WTC11 (cell line): ENCODE measurements around the gene ENTPD6. TPM values are rescaled to one million over a fixed set of nuclear protein-coding genes. Genes with fewer than 3 reads are reported as not detected.

Experiments used
- ATAC-seq: fragments of 200-7000 bp; cut with Tn5 transposase; 2 replicates; pipeline ENCODE4 v1.10.0; 2021; ENCODE audit warnings: mild to moderate bottlenecking, moderate library complexity
- CTCF ChIA-PET: fragments of 300-600 bp; sonication (Branson Sonifier 250); formaldehyde crosslinking; loops from one replicate; lab custom pipeline; 2021; ENCODE audit warnings: antibody characterized with exemption; lab: Charles Lee
- POLR2A ChIA-PET: fragments of 350-600 bp; sonication (Branson Sonifier 250); formaldehyde crosslinking; loops from one replicate; lab custom pipeline; 2021; ENCODE audit warnings: antibody characterized with exemption; lab: Charles Lee
- DNase-seq: peaks from one replicate; pipeline ENCODE4 v3.0.0; 2021; ENCODE audit warnings: low spot score
- H3K27ac Mint-ChIP-seq: 2 replicates; pipeline ENCODE4 v1.8.0; 2021; ENCODE audit warnings: mixed read lengths
- H3K27me3 Mint-ChIP-seq: 2 replicates; pipeline ENCODE4 v1.8.0; 2021; ENCODE audit warnings: low read depth, mild to moderate bottlenecking, moderate library complexity, mixed read lengths
- H3K36me3 Mint-ChIP-seq: 2 replicates; pipeline ENCODE4 v1.8.0; 2021; ENCODE audit warnings: mixed read lengths
- H3K4me1 Mint-ChIP-seq: 2 replicates; pipeline ENCODE4 v1.8.0; 2022; ENCODE audit warnings: mixed read lengths
- H3K4me3 Mint-ChIP-seq: 2 replicates; pipeline ENCODE4 v1.8.0; 2021; ENCODE audit warnings: mild to moderate bottlenecking, moderate library complexity, mixed read lengths
- H3K9me3 Mint-ChIP-seq: 2 replicates; pipeline ENCODE4 v1.8.0; 2021; ENCODE audit warnings: mixed read lengths
- AR ChIP-seq: fragments of 250-450 bp; sonication (Bioruptor Pico); IDR thresholded peaks from 2 replicates; pipeline ENCODE4 v1.9.0; 2021; ENCODE audit warnings: mild to moderate bottlenecking
- E2F1 ChIP-seq: sonication (generic); formaldehyde crosslinking; IDR thresholded peaks from 2 replicates; pipeline ENCODE4 v1.8.0; 2022; ENCODE audit warnings: mild to moderate bottlenecking, missing genetic modification reagents
- E2F5 ChIP-seq: sonication (generic); formaldehyde crosslinking; IDR thresholded peaks from 2 replicates; pipeline ENCODE4 v1.8.1; 2022; ENCODE audit warnings: mild to moderate bottlenecking, moderate library complexity, missing genetic modification reagents
- EMX1 ChIP-seq: fragments of 250-450 bp; sonication (Bioruptor Pico); IDR thresholded peaks from 2 replicates; pipeline ENCODE4 v1.8.0; 2021; ENCODE audit warnings: mild to moderate bottlenecking
- FOXP4 ChIP-seq: sonication (generic); formaldehyde crosslinking; IDR thresholded peaks from 2 replicates; pipeline ENCODE4 v1.8.0; 2022; ENCODE audit warnings: mild to moderate bottlenecking, missing genetic modification reagents
- IRF2 ChIP-seq: sonication (generic); formaldehyde crosslinking; IDR thresholded peaks from 2 replicates; pipeline ENCODE4 v1.8.0; 2022; ENCODE audit warnings: low read depth, missing genetic modification reagents, borderline replicate concordance
- JAZF1 ChIP-seq: fragments of 250-450 bp; sonication (Bioruptor Pico); IDR thresholded peaks from 2 replicates; pipeline ENCODE4 v1.9.0; 2021; ENCODE audit warnings: moderate library complexity, mild to moderate bottlenecking, inconsistent platforms
- MAX ChIP-seq: sonication (generic); formaldehyde crosslinking; IDR thresholded peaks from 2 replicates; pipeline ENCODE4 v1.8.0; 2022; ENCODE audit warnings: mild to moderate bottlenecking, missing genetic modification reagents
- MLX ChIP-seq: sonication (generic); formaldehyde crosslinking; IDR thresholded peaks from 2 replicates; pipeline ENCODE4 v1.8.1; 2023; ENCODE audit warnings: mild to moderate bottlenecking, missing genetic modification reagents, moderate library complexity
- OVOL2 ChIP-seq: fragments of 250-450 bp; sonication (Bioruptor Pico); IDR thresholded peaks from 2 replicates; pipeline ENCODE4 v1.9.0; 2021; ENCODE audit warnings: mild to moderate bottlenecking, borderline replicate concordance
- PREB ChIP-seq: sonication (generic); formaldehyde crosslinking; IDR thresholded peaks from 2 replicates; pipeline ENCODE4 v1.8.1; 2022; ENCODE audit warnings: mild to moderate bottlenecking, missing genetic modification reagents, moderate library complexity, borderline replicate concordance
- PRRX2 ChIP-seq: fragments of 250-450 bp; sonication (Bioruptor Pico); IDR thresholded peaks from 2 replicates; pipeline ENCODE4 v1.8.0; 2021; ENCODE audit warnings: mild to moderate bottlenecking
- SMAD4 ChIP-seq: sonication (generic); formaldehyde crosslinking; IDR thresholded peaks from 2 replicates; pipeline ENCODE4 v1.8.0; 2022; ENCODE audit warnings: mild to moderate bottlenecking, missing genetic modification reagents
- TEAD1 ChIP-seq: sonication (generic); formaldehyde crosslinking; IDR thresholded peaks from 2 replicates; pipeline ENCODE4 v1.8.0; 2022; ENCODE audit warnings: mild to moderate bottlenecking, missing genetic modification reagents
- TEAD4 ChIP-seq: sonication (generic); formaldehyde crosslinking; IDR thresholded peaks from 2 replicates; pipeline ENCODE4 v1.8.0; 2022; ENCODE audit warnings: mild to moderate bottlenecking, missing genetic modification reagents
- USF2 ChIP-seq: sonication (generic); formaldehyde crosslinking; IDR thresholded peaks from 2 replicates; pipeline ENCODE4 v1.8.1; 2023; ENCODE audit warnings: mild to moderate bottlenecking, missing genetic modification reagents, moderate library complexity
- ZNF219 ChIP-seq: sonication (generic); formaldehyde crosslinking; IDR thresholded peaks from 2 replicates; pipeline ENCODE4 v1.8.0; 2023; ENCODE audit warnings: missing genetic modification reagents, mild to moderate bottlenecking, borderline replicate concordance
- ZNF232 ChIP-seq: sonication (generic); formaldehyde crosslinking; IDR thresholded peaks from 2 replicates; pipeline ENCODE4 v1.8.0; 2022; ENCODE audit warnings: mild to moderate bottlenecking, missing genetic modification reagents
- total RNA-seq: library from RNA; stranded (reverse); gene quantifications from 3 replicates; pipeline ENCODE4 v1.2.3, GENCODE V29; 2021

Gene ENTPD6
- total RNA-seq, 1 experiment from 2014 or later = 56.9 TPM

- Mint-ChIP-seq H3K27me3 (no peaks in the 10 kb centered on the region), H3K27ac (no peak overlapping the region), H3K4me1 (peaks cover 3% of the 10 kb centered on the region; the same call in 1 of the 2 replicates), H3K4me3 (no peak overlapping the region), H3K9me3 (no peaks in the 10 kb centered on the region), H3K36me3 (no peaks in the 10 kb centered on the region)
- ChIA-PET POLR2A (no interaction called here), CTCF (interaction anchor here (8.3 kb wide), 1 partner anchor 23 kb away, joined by 48 read pairs; the partner anchor contains the start of gene PYGB)
- DNase-seq = no peak
- TF ChIP-seq JAZF1 (CRISPR knock-in tag) (no peak), AR (no peak), OVOL2 (CRISPR knock-in tag) (no peak), TEAD4 (CRISPR knock-in tag) (no peak)
- no peak for ATAC-seq
Observed at GRCh38 chr20:25224941-25225340, 29.4 kb downstream of the ENTPD6 start.

- H3K4me3 Mint-ChIP-seq = no peak overlapping the region
- no peak overlapping the region for H3K27ac Mint-ChIP-seq
- H3K9me3 Mint-ChIP-seq = no peaks in the 10 kb centered on the region
- DNase-seq = no peak
- no peak for ATAC-seq
- peaks cover 3% of the 10 kb centered on the region; the same call in 1 of the 2 replicates for H3K4me1 Mint-ChIP-seq
- no peaks in the 10 kb centered on the region for H3K36me3 Mint-ChIP-seq
- TF ChIP-seq PREB (CRISPR knock-in tag) (no peak), IRF2 (CRISPR knock-in tag) (no peak), FOXP4 (no peak), PRRX2 (no peak), E2F5 (CRISPR knock-in tag) (no peak)
- POLR2A ChIA-PET = no interaction called here
- CTCF ChIA-PET = interaction anchor here (0.9 to 8.3 kb wide), 2 partner anchors 22 to 173 kb away, joined by 4 to 48 read pairs; partner anchors contain the start of gene PYGB
- no peaks in the 10 kb centered on the region for H3K27me3 Mint-ChIP-seq
Observed at GRCh38 chr20:25225642-25226432, 30.3 kb downstream of the ENTPD6 start.

- H3K4me1 Mint-ChIP-seq = peaks cover 3% of the 10 kb centered on the region; the same call in 1 of the 2 replicates
- ChIA-PET POLR2A (no interaction called here), CTCF (interaction anchor here (0.9 to 8.3 kb wide), 2 partner anchors 21 to 172 kb away, joined by 4 to 48 read pairs; partner anchors contain the start of gene PYGB)
- DNase-seq (no peak), ATAC-seq (no peak)
- H3K36me3 Mint-ChIP-seq = no peaks in the 10 kb centered on the region
- no peak overlapping the region for H3K4me3 Mint-ChIP-seq
- H3K27ac Mint-ChIP-seq = no peak overlapping the region
- no peaks in the 10 kb centered on the region for H3K9me3 Mint-ChIP-seq
- H3K27me3 Mint-ChIP-seq = no peaks in the 10 kb centered on the region
- TF ChIP-seq ZNF219 (no peak), E2F1 (CRISPR knock-in tag) (no peak), MAX (no peak), E2F5 (CRISPR knock-in tag) (no peak), ZNF232 (CRISPR knock-in tag) (no peak), SMAD4 (CRISPR knock-in tag) (no peak), EMX1 (no peak), MLX (CRISPR knock-in tag) (no peak), TEAD1 (CRISPR knock-in tag) (no peak), USF2 (CRISPR knock-in tag) (no peak)
Observed at GRCh38 chr20:25226433-25227316, 31.2 kb downstream of the ENTPD6 start.
